ENCODE measurements around the gene TMEM26.

- TF ChIP-seq CTCF (IDR thresholded peaks at IDR 0.05) (no peak), POLR2A (IDR thresholded peaks at IDR 0.05) (no peak)
Observed at GRCh38 chr10:61409157-61409556, 44.0 kb downstream of the TMEM26 start.
